Cardiac septum (tissue), 1 donor: ENCODE measurements around the gene ZNF648. TPM values are rescaled to one million over a fixed set of nuclear protein-coding genes. Genes with fewer than 3 reads are reported as not detected.
"Not testable (repeated sequence)": the region's sequence is repeated elsewhere in the genome, so short reads cannot be mapped to it uniquely, and the experiment has no call there.

Experiments used
- DNase-seq: peaks from one replicate; pipeline ENCODE4 v3.0.0-alpha.2; 2020; ENCODE audit warnings: low spot score
- intact Hi-C: fragments of 100-400 bp; cut with DNase I; formaldehyde crosslinking; loops from one replicate; pipeline ENCODE4 v1.14.0; 2022
- total RNA-seq: library from RNA; stranded (reverse); fragmentation: NEBNext Ultra II Directional; extraction: Animal tissue kit (Norgen Biotek cat#: 25700); gene quantifications from one replicate; pipeline ENCODE4 v1.2.1, GENCODE V29; 2021
- donor health status: DM: no; HTN: no; CAD: no.

Gene ZNF648
- total RNA-seq, 1 donor from 2014 or later = not detected

DNA sequence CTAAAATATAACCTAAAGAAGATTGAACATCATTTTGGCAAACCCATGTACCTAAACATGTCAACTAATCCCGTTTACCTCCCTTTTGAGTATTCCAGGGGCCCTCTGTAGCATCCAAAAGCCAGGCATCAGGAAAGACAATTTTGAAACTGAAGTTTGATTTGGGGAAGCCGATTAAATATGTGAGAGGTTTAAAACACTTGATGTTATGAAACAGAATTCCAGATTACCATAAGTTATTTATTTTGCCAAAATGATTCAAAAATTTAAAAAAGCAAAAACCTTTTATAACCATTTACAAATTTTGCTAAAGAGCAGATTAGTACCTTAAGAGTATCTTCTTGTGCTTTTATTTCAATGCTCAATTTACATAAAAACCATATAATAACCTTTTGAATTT lies 23.3 kb downstream of the ZNF648 start:
- no peak for DNase-seq
- intact Hi-C loops = no loop called here

DNA sequence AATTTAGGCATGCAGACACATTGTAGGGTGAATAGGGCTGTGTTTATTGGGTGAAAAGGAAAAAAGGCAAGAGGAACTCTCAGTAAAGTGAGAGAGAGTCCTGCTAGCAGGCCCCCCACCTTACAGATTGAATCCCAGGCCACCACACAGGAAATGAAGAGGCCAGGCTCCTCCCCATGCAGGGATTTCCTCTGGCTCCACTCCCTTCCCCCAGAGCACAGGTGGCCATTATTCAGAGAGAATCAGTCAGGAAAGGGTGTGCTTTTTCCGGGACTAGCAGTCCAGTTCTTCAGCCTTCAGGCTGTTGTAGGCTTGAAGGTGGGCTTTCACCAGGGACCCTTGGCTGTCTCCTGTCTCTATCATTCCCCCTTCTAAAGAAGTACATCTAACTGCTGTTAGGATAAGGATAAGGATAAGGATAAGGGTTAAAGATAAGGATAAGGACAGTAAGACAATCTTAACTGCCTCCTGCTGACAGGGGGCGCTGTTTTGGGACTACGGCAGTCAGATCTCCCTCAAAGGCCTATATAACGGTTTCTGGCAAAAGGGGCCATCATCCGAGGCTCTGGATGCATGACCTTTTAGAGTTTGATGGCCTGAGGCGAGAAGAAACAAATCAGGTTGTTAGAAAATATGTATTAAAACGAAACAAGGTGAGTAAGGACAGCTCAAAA lies 26.3 kb downstream of the ZNF648 start:
- DNase-seq = no peak
- intact Hi-C loops = no loop called here

DNA sequence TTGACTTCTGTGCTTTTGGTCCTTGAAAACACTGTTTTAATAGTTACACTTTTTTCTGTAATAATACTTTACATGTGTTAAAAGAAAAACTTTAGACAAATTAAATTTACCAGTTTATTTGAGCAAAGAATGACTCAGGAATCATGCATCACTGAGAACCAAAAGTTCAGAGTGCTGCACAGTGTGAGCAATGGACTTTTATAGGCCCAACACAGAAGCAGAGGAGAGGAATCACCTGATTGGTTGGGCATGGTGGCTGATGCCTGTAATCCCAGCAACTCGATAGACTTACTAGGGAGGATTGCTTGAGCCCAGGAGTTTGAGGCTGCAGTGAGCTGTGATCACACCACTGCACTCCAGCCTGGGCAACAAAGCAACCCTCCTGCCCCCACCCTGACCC lies 29.3 kb downstream of the ZNF648 start:
- intact Hi-C loops = no loop called here

DNA sequence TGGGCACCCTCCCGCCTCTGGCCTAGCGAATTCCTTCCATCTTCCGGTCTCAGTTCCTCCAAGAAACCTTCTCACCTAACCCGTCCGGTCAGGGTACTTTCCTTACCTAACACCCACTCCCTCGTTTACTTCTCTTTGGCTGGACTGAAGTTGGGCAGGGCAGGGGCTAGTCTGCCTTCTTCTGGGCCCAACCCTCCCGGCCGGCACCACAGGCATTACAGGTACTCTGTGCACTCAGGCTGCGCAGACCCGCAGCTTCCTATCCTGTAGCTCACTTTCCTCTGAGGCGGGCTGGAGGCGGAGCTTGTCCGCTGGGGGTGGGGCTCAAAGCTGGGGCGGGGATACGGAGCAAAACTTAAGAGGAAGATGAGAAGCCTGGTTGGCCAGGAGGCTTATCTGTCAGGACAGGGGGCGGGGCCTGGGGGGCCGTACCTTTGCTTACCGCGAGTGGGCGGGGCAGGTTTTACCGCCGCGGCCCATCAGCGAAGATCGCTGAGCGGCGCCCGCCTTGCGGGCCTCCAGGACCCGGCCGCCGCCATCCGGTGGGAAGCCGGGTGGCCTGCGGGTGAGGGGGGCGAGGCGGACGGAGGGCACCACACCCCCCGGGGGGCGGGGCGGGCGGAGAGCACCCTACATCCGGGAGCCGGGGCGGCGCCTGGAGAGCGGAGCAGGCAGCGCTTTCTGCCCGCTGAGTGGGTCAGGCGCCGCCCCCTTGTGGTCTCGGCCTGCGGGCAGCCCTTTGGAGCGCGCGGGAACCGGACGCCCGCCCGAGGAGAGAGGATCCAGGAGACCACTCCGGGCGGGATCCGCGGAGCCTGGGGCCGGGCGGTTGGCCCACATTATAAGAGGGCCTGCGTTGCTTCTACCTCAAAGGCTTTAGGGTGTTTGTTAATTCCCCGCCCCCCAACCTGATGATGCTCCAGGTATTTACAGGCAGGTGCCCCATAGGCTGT lies 31.9 kb downstream of the ZNF648 start:
- intact Hi-C loops = no loop called here
- peak; percentile 98 for DNase-seq

More for the DNA sequence above, 29.3 kb downstream of the ZNF648 start:
- DNase-seq = no peak

DNA sequence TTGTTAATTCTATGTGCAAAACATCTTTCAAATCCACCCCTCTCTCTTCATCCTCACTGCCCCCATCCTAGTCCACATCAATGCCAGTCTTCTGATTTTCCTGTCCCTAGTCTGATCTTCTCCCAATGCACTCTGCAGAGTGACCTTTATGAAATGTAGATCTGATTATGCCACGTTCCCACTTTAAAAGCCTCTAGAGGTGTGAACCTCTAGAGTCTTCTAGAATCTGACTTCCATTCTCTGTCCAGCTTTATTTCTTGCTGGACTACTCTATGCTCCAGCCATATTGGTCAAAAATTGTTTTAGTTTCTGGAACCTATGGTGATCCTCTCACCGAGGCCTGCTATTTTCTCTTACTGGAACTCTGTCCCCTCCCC lies 32.5 kb downstream of the ZNF648 start:
- no peak for DNase-seq
- intact Hi-C loops = no loop called here

DNA sequence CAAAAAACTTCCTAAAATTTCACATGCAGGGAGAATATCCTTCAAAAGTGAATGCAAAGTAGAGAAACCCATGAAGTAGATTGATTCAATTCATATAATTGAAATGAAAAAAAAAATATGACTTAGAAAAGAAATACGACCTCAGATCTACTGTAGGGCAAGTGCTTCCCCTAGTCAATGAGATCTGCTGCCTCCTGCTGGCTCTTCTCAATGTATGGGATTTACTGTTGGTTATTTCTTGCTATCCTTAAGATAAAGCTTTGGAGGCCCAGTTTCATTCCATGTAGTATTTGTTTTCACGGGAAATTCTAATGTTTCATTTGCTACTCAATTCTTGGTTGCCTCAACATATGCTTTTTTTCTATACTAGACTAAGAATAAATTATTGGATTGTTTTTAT lies 46.2 kb downstream of the ZNF648 start:
- DNase-seq = no peak
- intact Hi-C loops = no loop called here

DNA sequence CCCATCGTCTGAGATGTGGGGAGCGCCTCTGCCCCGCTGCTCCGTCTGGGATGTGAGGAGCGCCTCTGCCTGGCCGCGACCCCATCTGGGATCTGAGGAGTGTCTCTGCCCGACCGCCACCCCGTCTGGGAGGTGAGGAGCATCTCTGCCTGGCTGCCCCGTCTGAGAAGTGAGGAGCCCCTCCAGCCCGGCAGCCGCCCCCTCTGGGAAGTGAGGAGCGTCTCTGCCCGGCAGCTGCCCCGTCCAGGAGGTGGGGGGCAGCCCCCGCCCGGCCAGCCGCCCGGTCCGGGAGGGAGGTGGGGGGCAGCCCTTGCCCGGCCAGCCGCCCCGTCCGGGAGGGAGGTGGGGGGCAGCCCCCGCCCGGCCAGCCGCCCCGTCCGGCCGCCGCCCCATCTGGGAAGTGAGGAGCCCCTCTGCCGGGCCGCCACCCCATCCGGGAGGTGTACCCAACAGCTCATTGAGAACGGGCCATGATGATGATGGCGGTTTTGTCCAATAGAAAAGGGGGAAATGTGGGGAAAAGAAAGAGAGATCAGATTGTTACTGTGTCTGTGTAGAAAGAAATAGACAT lies 50.6 kb downstream of the ZNF648 start:
- intact Hi-C loops, DNase-seq: not testable (repeated sequence)

DNA sequence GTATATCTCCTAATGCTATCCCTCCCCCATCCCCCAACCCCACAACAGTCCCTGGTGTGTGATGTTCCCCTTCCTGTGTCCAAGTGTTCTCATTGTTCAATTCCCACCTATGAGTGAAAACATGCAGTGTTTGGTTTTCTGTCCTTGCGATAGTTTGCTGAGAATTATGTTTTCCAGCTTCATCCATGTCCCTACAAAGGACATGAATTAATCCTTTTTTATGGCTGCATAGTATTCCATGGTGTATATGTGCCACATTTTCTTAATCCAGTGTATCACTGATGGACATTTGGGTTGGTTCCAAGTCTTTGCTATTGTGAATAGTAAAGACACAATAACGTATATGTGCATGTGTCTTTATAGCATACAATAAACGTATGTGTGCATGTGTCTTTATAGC lies 56.1 kb downstream of the ZNF648 start:
- DNase-seq, intact Hi-C loops: not testable (repeated sequence)

DNA sequence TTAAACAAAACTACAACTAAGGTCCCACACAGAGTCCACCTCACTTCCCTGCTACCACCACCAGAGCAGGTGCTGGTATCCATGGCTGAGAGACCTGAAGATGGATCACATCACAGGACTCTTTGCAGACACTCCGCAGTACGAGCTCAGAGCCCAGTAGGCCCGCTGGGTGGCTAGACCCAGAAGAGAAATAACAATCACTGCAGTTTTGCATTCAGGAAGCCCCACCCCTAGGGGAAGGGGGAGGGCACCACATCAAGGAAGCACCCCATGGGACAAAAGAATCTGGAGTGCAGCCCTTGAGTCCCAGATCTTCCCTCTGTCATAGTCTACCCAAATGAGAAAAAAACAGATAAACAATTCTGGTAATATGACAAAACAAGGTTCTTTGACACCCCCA lies 56.9 kb downstream of the ZNF648 start:
- no peak for DNase-seq
- intact Hi-C loops = no loop called here
